DMS79 (cell line): ENCODE data around the gene APBA3.

ENCODE experiments used
- DNase-seq: peaks from one replicate; lab custom pipeline; 2025; lab: John Stamatoyannopoulos, UW

Gene APBA3

DNA sequence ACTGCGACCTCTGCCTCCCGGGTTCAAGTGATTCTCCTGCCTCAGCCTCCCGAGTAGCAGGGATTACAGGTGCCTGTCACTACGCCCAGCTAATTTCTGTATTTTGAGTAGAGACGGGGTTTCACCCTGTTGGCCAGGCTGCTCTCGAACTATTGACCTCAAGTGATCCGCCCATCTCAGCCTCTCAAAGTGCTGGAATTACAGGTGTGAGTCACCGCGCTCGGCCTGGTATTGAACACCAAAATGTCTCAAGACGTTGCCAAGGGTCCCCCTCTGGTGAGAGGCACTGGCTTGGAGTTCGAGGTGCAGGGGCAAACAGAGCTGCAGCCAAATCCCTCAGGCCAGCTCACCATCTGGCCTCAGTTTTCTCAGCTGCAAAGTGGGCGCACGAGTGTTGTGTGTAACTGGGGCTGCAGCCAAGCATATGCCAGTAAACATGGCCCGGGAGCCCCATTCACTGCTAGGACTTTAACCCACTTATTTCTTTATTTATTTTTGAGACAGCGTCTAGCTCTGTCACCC is 45.3 kb downstream of the APBA3 start:
- no peak for DNase-seq

DNA sequence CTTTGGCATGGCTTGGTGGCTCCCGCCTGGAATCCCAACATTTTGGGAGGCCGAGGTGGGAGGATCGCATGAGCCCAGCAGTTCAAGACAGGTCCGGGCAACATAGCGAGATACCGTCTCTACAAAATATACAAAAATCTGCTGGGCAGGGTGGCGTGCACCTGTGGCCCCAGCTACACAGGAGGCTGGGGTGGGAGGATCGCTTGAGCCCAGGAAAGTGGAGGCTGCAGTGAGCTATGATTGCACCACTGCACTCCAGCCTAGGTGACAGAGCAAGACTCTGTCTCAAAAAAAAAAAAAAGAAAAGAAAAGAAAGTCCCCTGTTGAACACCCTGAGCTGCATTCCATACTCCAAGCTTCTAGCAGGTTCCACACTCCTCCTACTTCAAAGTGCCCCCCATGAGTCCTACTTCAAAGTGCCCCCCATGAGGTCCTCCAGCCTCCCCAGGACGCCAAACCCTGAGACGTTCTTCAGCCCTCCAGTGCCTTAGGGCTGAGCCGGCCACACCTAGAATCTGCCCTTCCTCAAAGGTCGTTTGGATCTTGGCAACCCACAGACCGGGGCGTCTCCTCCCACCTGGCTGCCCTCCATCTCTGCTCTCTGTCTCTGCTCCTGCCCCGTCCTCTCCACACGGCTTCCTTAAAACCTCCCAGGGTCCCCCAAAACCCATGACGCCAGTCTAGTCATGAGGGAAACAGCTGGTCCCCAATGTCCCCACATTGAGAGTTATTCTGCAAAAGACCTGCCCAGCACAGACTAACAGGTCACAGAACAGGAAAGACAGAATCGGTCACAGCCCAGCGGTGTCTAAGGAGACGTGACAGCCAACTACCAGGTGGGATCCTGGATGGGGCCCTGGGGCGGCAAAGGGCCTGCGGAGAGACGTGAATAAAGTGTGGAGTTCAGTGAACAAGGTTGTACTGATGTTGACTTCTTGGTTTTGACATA is 48.6 kb downstream of the APBA3 start:
- peak; percentile 82 for DNase-seq

GRCh38 chr19:3710265-3710812 is 51.2 kb downstream of the APBA3 start:
- peak; percentile 66 for DNase-seq

- no peak for DNase-seq
Measured at GRCh38 chr19:3708207-3708931, 53.1 kb downstream of the APBA3 start, which contains the start of gene TJP3. Gene TJP3 (plus strand): TSS chr19:3708384. CDS start chr19:3728433, 20,049 bp downstream.

- DNase-seq, result no peak
Measured at GRCh38 chr19:3707868-3708206, 53.7 kb downstream of the APBA3 start.

DNA sequence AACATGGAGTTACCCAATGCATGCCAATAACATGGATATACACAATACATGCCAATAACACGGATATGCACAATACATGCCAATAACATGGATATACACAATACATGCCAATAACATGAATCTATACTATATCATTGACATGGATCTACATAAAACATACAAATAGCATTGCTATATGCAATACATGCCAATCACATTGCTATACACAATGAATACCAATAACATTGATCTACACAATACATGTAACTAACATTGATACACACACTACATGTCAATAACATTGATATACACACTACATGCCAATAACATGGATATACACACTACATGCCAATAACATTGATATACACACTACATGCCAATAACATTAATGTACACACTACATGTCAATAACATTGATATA is 60.3 kb downstream of the APBA3 start:
- no peak for DNase-seq
